GM13977 (cell line): ENCODE results near the gene TNFRSF4.

Source experiments
- DNase-seq: peaks from one replicate; pipeline ENCODE4 v3.0.0; 2012; ENCODE audit warnings: low spot score
- CTCF ChIP-seq: IDR thresholded peaks from 2 replicates; pipeline ENCODE4 v1.5.1; 2012; ENCODE audit warnings: mild to moderate bottlenecking, control low read depth; ENCODE audit not compliant: insufficient read depth; ENCODE audit errors: extremely low read depth, missing control alignments
- in situ Hi-C: fragments of 300-500 bp; cut with MboI; formaldehyde crosslinking; loops from one replicate; pipeline ENCODE4 v1.12.0; 2022; ENCODE audit warnings: low sequenced_read_pairs, low pct_unique_long_range_greater_than_20kb, mixed read lengths, inconsistent platforms; ENCODE audit not compliant: unreplicated experiment

TNFRSF4 gene

GRCh38 chr1:1183833-1184775 is 29.8 kb downstream of the TNFRSF4 start:
- no peak for TF ChIP-seq CTCF
- in situ Hi-C loops: no loop called here
- DNase-seq: no peak

- in situ Hi-C loops: no loop called here
- no peak for TF ChIP-seq CTCF
- no peak for DNase-seq
Measured at GRCh38 chr1:1183221-1183747, 30.7 kb downstream of the TNFRSF4 start.

- no peak for DNase-seq
- in situ Hi-C loops: no loop called here
- TF ChIP-seq CTCF: no peak
Measured at GRCh38 chr1:1182491-1183220, 31.3 kb downstream of the TNFRSF4 start.

GRCh38 chr1:1181938-1182410 is 32.0 kb downstream of the TNFRSF4 start:
- no peak for DNase-seq
- in situ Hi-C loops: no loop called here
- no peak for TF ChIP-seq CTCF

GRCh38 chr1:1181129-1181937 is 32.6 kb downstream of the TNFRSF4 start:
- in situ Hi-C loops: no loop called here
- DNase-seq: no peak
- TF ChIP-seq CTCF: no peak
